ENCODE measurements around the gene RPS27. TPM values are rescaled to one million over a fixed set of nuclear protein-coding genes. Genes with fewer than 3 reads are reported as not detected.
A peak's percentile ranks its signal among the peaks of the same experiment; 100 is the strongest.

RPS27 gene
- 1,078 and 1,241 TPM in 2 replicates for total RNA-seq (2014; rRNA removed)
- polyA plus RNA-seq (2012) = 4,570 TPM

DNA sequence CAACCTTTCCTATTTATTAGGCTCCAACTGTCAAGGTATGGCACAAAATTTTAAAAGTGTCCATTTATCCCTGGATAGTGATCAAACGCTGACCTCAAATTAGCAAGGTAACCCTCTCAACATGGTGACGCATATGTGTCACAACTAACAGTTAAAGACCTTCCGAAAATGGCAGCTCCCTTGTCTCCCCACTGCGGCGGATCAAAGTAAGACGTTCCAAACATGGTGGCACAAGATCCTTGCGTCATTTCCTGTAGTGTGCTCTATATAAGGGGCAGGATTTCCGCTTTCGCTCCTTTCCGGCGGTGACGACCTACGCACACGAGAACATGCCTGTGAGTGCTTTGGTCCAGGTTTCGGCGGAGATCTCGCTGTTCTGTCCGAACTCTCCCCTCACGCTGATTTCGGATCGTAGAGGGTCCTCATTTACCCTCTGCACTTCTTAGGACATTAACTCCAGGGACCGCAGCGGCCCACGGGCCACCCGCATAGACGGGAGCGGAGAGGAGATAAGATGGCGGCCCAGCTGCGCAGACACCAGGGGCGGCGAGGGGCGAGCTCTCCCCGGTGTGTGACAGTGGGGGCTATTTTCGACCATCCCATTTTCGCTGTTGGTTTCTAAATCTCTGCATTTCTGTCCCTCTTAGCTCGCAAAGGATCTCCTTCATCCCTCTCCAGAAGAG lies at the start of gene RPS27:
Gene RPS27 (plus strand): TSS at position 295 of the 683 bp plus-strand sequence. CDS start 35 bp downstream, at position 330.
- peak; percentile 98 for DNase-seq (ENCODE audit: low read depth)

GRCh38 chr1:153941826-153942725 lies 48.5 kb upstream of the RPS27 start:
- no peak for DNase-seq (ENCODE audit: low read depth)

GRCh38 chr1:153942766-153943549 lies 47.6 kb upstream of the RPS27 start:
- no peak for DNase-seq (ENCODE audit: low read depth)

- DNase-seq (ENCODE audit: low read depth) = no peak
Observed at GRCh38 chr1:153944005-153944826, 46.3 kb upstream of the RPS27 start.

DNA sequence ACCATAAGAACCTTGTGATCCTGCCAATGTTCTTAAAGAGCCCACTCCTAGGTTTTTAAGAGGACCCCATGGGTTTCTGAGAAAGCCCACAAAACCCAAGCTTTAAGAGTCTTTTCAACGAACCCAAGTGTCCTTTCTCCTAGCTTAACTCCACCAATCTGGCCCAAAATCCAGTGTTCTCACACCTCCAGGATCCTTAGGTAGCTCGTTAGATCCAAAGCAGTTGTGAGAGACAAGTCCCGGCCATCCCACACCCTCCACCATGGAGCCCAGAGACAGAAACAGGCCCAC lies 45.8 kb upstream of the RPS27 start:
- no peak for DNase-seq (ENCODE audit: low read depth)

DNA sequence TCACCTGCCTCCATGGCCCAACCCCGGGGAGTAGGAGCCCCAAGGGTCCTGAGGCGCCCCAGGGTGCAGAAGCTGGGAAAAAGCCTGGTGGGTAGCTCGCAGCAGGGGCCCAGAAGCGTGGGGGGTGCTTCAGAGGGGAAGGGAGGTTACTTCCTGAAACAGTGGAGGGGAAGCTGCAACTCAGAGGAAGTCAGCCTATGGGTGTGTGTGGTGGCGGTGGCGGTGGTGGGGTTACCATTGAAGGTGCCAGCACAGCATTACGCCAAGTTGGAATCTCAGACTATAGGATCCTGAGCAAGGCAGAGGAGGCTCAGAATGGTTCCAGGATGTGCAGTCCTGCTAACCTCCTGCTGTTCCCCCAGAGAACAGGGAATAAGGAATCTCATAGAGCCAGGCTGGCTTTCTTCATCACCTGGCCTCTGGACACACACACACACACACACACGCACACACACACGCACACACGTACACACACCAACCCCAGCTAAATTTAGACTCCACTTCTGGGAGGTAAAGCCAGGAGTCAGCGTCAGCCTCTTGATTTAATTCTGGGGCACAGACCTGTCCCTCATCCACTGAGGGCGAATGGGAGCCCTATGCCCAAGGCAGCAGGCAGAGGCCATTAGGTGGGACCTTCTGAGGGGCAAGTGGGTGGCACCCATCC lies 45.3 kb upstream of the RPS27 start:
- peak; percentile 52 for DNase-seq (ENCODE audit: low read depth)

DNA sequence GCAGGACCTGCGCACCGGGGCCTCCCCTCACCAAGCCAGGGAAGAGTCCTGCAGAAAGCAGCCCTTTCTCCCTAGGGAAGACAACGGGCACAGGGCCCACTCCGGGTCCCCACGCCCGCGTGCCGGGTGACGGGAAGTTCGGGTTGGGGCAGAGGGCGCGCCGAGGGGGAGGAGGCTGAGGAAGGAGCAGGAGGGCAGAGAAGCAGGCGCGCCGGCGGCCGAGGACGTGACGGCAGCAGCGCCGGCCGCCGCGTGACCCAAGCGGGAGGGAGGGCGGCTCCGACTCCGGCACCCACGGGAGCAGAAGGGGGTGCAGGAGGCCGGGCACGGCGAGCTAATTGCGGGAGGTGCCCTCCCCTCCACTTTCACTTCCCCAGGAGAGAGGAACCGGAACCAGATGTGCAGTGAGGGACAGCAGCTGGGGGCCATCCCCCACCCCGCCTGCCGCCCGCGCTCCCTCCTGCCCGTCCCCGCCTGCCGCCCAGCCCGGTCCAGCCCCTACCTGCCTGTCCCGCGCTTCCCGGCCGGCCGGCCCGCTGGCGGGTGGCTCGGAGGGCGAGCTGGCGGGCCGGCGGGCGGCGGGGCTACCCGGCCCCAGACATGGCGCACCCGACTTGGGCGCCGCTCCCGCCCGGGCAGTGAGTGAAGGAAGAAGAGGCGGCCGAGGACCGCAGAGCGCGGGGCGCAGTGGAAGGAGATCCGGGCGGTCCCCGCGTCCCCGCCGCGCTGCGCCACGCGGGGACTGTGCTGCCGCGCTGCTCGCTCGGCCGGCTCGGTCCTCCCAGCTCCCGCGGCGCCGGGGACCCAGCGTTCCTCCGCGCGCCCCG lies 44.6 kb upstream of the RPS27 start:
- DNase-seq (ENCODE audit: low read depth) = peak; percentile 65

- peak; percentile 73 for DNase-seq (ENCODE audit: low read depth)
Observed at GRCh38 chr1:153946622-153947241, 43.8 kb upstream of the RPS27 start, which contains the start of gene DENND4B. DENND4B (minus strand) TSS chr1:153946718; CDS start chr1:153944374, 2,344 bp downstream.

GRCh38 chr1:153951183-153951582 lies 39.4 kb upstream of the RPS27 start:
- no peak for DNase-seq (ENCODE audit: low read depth)

DNA sequence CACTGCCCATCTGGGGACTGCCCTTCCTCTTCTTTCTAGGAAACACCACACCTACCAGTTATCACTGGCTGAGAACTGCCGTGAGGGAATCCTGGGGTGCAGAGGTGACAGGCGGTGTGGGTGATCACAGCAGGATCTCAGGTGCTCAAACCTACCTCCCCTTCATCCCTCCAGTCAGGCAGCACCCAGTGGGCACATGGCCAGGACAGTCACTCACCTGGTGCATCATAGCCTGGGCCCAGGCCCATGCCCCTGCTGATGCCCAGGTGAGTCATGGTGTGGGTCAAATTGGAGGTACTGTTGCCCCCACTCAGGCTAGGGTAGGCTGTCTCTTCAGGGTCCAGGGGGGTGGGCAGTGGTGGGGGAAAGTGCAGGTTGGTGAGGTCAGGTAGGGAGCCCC lies 38.8 kb upstream of the RPS27 start:
- no peak for DNase-seq (ENCODE audit: low read depth)

DNA sequence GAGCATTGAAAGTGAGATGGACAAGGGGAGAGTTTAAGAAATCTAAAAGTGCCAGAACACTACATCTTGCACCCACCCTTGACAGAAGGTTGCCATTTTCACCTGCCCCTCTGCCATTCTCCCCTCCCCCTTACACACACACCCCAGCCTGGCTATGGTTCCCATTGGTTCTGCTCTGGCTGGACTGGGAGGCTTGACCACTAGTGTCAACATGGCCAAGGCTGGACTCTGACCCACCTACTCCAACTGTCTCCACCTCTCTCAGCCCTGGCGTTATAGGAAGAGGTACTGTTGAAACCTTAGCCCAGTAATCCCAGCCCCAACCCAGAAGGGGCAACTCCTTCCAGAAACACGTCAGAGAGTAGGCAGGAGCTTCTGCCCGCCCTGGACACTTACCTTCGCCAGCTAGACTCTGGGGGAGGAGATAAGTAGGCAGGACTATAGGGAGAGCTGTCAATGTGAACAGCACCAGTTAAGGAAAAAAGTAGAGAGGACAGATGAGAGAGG lies 36.6 kb upstream of the RPS27 start:
- no peak for DNase-seq (ENCODE audit: low read depth)

GRCh38 chr1:153954826-153955225 lies 35.7 kb upstream of the RPS27 start:
- DNase-seq (ENCODE audit: low read depth) = no peak

GRCh38 chr1:153956997-153957715 lies 33.4 kb upstream of the RPS27 start:
- DNase-seq (ENCODE audit: low read depth) = no peak

DNA sequence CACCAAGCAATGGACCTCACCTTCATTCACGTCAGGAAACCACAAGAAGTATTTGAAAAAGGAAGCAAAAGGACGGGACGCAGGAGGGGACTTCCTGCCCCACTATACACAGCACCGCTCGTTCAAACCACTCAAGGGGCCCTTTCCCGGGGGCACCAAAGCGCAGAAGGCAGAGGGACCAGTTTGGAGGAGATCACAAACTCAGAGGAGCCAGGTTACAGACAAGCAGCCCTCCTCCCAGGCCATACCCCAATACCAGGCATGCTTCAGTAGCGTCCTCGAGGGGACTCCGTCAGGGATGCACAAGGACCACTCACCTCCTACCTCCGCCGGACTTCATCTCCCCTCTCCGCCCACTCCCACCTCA lies 32.8 kb upstream of the RPS27 start:
- DNase-seq (ENCODE audit: low read depth) = peak; percentile 8

GRCh38 chr1:153958111-153958960 lies 32.2 kb upstream of the RPS27 start, which contains the start of gene CRTC2:
CRTC2 (minus strand) TSS chr1:153958612; CDS start chr1:153958497, 115 bp downstream.
- DNase-seq (ENCODE audit: low read depth) = peak; percentile 98

GRCh38 chr1:153958961-153959260 lies 31.7 kb upstream of the RPS27 start:
- DNase-seq (ENCODE audit: low read depth) = no peak

DNA sequence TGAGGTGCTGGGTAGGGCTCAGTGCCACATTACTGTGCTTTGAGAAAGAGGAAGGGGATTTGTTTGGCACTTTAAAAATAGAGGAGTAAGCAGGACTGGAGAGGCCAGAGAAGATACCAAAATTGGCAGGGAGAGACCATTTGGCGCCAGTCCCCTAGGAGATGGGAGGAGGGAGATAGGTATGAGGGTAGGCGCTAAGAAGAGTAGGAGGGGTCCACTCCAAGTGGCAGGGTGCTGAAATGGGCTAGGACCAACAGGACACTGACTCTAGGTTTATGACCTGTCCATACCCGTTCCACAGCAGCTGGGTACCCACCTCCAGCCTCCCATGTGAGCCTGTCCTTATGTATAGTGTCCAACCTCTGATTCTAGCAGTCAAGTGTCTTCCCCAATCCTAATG lies 31.1 kb upstream of the RPS27 start:
- no peak for DNase-seq (ENCODE audit: low read depth)

DNA sequence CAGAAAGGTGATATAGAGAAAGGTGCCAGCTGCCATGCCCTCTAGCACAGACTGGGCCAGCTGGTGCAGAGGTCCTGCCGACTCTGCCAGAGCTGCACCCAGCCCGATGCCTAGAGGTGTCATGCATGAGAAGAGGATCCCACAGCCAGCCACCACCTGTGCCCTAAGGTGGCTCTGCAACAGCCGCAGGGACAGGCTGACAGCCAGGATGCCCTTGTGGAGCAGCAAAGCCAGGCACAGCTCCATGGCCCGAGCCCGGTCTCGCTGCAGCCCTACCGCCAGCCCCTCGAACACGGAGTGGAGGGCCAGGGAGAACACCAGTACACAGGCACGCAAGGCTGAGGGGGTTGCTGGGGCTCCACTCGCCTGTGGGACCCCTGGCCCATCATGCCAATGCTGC lies 30.4 kb upstream of the RPS27 start:
- DNase-seq (ENCODE audit: low read depth) = no peak
